ENCODE results near the gene PTPRK. TPM values are rescaled to one million over a fixed set of nuclear protein-coding genes. Genes with fewer than 3 reads are reported as not detected.

The PTPRK gene
- total and polyA plus RNA-seq, 2 experiments from 2014 or later, result 26.9 to 56.4 TPM

DNA sequence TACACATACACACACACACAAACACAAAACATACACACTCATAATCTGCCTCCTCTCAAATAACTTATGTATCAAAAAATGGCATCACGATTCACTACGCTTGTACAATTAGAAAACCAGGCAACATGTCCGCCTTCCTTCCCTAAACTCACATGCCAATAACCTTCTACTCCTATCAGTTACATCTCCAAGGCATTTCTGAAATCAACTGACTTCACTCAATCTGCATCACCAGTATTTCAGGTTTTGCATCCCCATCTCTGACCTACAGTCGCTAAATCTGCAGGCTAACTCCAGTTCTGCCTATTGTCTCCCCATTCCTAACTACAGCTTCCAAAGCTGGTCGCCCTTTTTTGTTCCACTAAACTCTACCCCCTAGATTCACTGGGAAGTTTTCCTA is 217.5 kb downstream of the PTPRK start:
- H4K20me1 ChIP-seq (replicated peaks; ENCODE audit: insufficient read depth), result no peaks in the 10 kb centered on the region
- Mint-ChIP-seq H3K4me1 (no peaks in the 10 kb centered on the region), H3K36me3 (ENCODE audit: low read depth) (peaks cover 15% of the 10 kb centered on the region; the same call in 2 of the 3 replicates), H3K27ac (no peak overlapping the region), H3K4me3 (no peak overlapping the region), H3K9me3 (peaks cover 4% of the 10 kb centered on the region), H3K27me3 (ENCODE audit: insufficient read depth, low read depth, poor library complexity) (peaks cover 4% of the 10 kb centered on the region)
- no peak overlapping the region for H3K4me3 ChIP-seq
- ATAC-seq, result no peak
- no peak for TF ChIP-seq CREB1 (CRISPR knock-in tag; IDR thresholded peaks at IDR 0.05; ENCODE audit: low read depth)
- no peak for TF ChIP-seq EZH2 (IDR thresholded peaks at IDR 0.05; ENCODE audit: low read depth, unreplicated experiment)
- TF ChIP-seq, protein P1, sequence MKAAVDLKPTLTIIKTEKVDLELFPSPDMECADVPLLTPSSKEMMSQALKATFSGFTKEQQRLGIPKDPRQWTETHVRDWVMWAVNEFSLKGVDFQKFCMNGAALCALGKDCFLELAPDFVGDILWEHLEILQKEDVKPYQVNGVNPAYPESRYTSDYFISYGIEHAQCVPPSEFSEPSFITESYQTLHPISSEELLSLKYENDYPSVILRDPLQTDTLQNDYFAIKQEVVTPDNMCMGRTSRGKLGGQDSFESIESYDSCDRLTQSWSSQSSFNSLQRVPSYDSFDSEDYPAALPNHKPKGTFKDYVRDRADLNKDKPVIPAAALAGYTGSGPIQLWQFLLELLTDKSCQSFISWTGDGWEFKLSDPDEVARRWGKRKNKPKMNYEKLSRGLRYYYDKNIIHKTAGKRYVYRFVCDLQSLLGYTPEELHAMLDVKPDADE (IDR thresholded peaks at IDR 0.05), result no peak
- TF ChIP-seq, protein P2, sequence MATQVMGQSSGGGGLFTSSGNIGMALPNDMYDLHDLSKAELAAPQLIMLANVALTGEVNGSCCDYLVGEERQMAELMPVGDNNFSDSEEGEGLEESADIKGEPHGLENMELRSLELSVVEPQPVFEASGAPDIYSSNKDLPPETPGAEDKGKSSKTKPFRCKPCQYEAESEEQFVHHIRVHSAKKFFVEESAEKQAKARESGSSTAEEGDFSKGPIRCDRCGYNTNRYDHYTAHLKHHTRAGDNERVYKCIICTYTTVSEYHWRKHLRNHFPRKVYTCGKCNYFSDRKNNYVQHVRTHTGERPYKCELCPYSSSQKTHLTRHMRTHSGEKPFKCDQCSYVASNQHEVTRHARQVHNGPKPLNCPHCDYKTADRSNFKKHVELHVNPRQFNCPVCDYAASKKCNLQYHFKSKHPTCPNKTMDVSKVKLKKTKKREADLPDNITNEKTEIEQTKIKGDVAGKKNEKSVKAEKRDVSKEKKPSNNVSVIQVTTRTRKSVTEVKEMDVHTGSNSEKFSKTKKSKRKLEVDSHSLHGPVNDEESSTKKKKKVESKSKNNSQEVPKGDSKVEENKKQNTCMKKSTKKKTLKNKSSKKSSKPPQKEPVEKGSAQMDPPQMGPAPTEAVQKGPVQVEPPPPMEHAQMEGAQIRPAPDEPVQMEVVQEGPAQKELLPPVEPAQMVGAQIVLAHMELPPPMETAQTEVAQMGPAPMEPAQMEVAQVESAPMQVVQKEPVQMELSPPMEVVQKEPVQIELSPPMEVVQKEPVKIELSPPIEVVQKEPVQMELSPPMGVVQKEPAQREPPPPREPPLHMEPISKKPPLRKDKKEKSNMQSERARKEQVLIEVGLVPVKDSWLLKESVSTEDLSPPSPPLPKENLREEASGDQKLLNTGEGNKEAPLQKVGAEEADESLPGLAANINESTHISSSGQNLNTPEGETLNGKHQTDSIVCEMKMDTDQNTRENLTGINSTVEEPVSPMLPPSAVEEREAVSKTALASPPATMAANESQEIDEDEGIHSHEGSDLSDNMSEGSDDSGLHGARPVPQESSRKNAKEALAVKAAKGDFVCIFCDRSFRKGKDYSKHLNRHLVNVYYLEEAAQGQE (IDR thresholded peaks at IDR 0.05; ENCODE audit: unreplicated experiment), result no peak
- TF ChIP-seq, protein P3, sequence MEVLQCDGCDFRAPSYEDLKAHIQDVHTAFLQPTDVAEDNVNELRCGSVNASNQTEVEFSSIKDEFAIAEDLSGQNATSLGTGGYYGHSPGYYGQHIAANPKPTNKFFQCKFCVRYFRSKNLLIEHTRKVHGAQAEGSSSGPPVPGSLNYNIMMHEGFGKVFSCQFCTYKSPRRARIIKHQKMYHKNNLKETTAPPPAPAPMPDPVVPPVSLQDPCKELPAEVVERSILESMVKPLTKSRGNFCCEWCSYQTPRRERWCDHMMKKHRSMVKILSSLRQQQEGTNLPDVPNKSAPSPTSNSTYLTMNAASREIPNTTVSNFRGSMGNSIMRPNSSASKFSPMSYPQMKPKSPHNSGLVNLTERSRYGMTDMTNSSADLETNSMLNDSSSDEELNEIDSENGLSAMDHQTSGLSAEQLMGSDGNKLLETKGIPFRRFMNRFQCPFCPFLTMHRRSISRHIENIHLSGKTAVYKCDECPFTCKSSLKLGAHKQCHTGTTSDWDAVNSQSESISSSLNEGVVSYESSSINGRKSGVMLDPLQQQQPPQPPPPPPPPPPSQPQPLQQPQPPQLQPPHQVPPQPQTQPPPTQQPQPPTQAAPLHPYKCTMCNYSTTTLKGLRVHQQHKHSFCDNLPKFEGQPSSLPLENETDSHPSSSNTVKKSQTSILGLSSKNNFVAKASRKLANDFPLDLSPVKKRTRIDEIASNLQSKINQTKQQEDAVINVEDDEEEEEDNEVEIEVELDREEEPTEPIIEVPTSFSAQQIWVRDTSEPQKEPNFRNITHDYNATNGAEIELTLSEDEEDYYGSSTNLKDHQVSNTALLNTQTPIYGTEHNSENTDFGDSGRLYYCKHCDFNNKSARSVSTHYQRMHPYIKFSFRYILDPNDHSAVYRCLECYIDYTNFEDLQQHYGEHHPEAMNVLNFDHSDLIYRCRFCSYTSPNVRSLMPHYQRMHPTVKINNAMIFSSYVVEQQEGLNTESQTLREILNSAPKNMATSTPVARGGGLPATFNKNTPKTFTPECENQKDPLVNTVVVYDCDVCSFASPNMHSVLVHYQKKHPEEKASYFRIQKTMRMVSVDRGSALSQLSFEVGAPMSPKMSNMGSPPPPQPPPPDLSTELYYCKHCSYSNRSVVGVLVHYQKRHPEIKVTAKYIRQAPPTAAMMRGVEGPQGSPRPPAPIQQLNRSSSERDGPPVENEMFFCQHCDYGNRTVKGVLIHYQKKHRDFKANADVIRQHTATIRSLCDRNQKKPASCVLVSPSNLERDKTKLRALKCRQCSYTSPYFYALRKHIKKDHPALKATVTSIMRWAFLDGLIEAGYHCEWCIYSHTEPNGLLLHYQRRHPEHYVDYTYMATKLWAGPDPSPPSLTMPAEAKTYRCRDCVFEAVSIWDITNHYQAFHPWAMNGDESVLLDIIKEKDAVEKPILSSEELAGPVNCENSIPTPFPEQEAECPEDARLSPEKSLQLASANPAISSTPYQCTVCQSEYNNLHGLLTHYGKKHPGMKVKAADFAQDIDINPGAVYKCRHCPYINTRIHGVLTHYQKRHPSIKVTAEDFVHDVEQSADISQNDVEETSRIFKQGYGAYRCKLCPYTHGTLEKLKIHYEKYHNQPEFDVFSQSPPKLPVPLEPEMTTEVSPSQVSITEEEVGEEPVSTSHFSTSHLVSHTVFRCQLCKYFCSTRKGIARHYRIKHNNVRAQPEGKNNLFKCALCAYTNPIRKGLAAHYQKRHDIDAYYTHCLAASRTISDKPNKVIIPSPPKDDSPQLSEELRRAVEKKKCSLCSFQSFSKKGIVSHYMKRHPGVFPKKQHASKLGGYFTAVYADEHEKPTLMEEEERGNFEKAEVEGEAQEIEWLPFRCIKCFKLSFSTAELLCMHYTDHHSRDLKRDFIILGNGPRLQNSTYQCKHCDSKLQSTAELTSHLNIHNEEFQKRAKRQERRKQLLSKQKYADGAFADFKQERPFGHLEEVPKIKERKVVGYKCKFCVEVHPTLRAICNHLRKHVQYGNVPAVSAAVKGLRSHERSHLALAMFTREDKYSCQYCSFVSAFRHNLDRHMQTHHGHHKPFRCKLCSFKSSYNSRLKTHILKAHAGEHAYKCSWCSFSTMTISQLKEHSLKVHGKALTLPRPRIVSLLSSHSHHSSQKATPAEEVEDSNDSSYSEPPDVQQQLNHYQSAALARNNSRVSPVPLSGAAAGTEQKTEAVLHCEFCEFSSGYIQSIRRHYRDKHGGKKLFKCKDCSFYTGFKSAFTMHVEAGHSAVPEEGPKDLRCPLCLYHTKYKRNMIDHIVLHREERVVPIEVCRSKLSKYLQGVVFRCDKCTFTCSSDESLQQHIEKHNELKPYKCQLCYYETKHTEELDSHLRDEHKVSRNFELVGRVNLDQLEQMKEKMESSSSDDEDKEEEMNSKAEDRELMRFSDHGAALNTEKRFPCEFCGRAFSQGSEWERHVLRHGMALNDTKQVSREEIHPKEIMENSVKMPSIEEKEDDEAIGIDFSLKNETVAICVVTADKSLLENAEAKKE (CRISPR knock-in tag; IDR thresholded peaks at IDR 0.05), result no peak
- TF ChIP-seq, protein P4, sequence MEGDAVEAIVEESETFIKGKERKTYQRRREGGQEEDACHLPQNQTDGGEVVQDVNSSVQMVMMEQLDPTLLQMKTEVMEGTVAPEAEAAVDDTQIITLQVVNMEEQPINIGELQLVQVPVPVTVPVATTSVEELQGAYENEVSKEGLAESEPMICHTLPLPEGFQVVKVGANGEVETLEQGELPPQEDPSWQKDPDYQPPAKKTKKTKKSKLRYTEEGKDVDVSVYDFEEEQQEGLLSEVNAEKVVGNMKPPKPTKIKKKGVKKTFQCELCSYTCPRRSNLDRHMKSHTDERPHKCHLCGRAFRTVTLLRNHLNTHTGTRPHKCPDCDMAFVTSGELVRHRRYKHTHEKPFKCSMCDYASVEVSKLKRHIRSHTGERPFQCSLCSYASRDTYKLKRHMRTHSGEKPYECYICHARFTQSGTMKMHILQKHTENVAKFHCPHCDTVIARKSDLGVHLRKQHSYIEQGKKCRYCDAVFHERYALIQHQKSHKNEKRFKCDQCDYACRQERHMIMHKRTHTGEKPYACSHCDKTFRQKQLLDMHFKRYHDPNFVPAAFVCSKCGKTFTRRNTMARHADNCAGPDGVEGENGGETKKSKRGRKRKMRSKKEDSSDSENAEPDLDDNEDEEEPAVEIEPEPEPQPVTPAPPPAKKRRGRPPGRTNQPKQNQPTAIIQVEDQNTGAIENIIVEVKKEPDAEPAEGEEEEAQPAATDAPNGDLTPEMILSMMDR (conservative IDR thresholded peaks at IDR 0.05; ENCODE audit: low read depth in 2 of 2), result no peak
- no peak for TF ChIP-seq ZNF114 (CRISPR knock-in tag; IDR thresholded peaks at IDR 0.05)
- no peak for TF ChIP-seq JUNB (IDR thresholded peaks at IDR 0.05; ENCODE audit: unreplicated experiment)
- TF ChIP-seq EZH2phosphoT487 (IDR thresholded peaks at IDR 0.05; ENCODE audit: unreplicated experiment), result no peak
- no peak for TF ChIP-seq NANOG (IDR thresholded peaks at IDR 0.05; ENCODE audit: borderline replicate concordance)
- no peak for TF ChIP-seq STAT1 (IDR thresholded peaks at IDR 0.05; ENCODE audit: unreplicated experiment)
- TF ChIP-seq POLR2AphosphoS5 (IDR thresholded peaks at IDR 0.05; ENCODE audit: low read depth), result no peak
- no peak for TF ChIP-seq ZNF331 (CRISPR knock-in tag; IDR thresholded peaks at IDR 0.05; ENCODE audit: low read depth)
- DNase-seq (ENCODE audit: low spot score), result no peak
- H3K36me3 ChIP-seq (ENCODE audit: insufficient read depth), result no peaks in the 10 kb centered on the region
- H3K4me2 ChIP-seq, result no peak overlapping the region
- H3K79me2 ChIP-seq (replicated peaks; ENCODE audit: insufficient read depth), result peaks cover 70% of the 10 kb centered on the region
- no peak overlapping the region for H3K27ac ChIP-seq (ENCODE audit: low read depth)
- H3K27me3 ChIP-seq (ENCODE audit: insufficient read depth), result no peaks in the 10 kb centered on the region
- no peaks in the 10 kb centered on the region for H3K9me2 ChIP-seq (ENCODE audit: insufficient read depth)
- 0 out of 2 replicates have a peak, but pooled peaks cover 6% of the 10 kb centered on the region for H3K4me1 ChIP-seq (ENCODE audit: insufficient read depth)
- H2AFZ ChIP-seq, result no peak overlapping the region
- H3F3A ChIP-seq (replicated peaks; ENCODE audit: low read depth), result no peaks in the 10 kb centered on the region
